Ishikawa (cell line): ENCODE results near the gene XRCC3.

Experiments used
- EGR1 ChIP-seq: IDR thresholded peaks from 2 replicates; pipeline ENCODE4 v1.6.1; 2012
- EP300 ChIP-seq: IDR thresholded peaks from 2 replicates; pipeline ENCODE4 v1.6.1; 2012; ENCODE audit warnings: borderline replicate concordance
- NFIC ChIP-seq: IDR thresholded peaks from 2 replicates; pipeline ENCODE4 v1.6.1; 2012
- RAD21 ChIP-seq: IDR thresholded peaks from 2 replicates; pipeline ENCODE4 v1.6.1; 2012; ENCODE audit warnings: low read depth
- TAF1 ChIP-seq: IDR thresholded peaks from 2 replicates; pipeline ENCODE4 v1.6.1; 2012; ENCODE audit warnings: low read depth, mild to moderate bottlenecking
- USF1 ChIP-seq: IDR thresholded peaks from 2 replicates; pipeline ENCODE4 v1.6.1; 2012
- YY1 ChIP-seq: IDR thresholded peaks from 2 replicates; pipeline ENCODE4 v1.6.1; 2012; ENCODE audit warnings: low read depth
- ZBTB7A ChIP-seq: IDR thresholded peaks from 2 replicates; pipeline ENCODE4 v1.6.1; 2012; ENCODE audit warnings: low read depth
- TF ChIP-seq, protein P1 (sequence below): IDR thresholded peaks from 2 replicates; pipeline ENCODE4 v1.6.1; 2012

DNA sequence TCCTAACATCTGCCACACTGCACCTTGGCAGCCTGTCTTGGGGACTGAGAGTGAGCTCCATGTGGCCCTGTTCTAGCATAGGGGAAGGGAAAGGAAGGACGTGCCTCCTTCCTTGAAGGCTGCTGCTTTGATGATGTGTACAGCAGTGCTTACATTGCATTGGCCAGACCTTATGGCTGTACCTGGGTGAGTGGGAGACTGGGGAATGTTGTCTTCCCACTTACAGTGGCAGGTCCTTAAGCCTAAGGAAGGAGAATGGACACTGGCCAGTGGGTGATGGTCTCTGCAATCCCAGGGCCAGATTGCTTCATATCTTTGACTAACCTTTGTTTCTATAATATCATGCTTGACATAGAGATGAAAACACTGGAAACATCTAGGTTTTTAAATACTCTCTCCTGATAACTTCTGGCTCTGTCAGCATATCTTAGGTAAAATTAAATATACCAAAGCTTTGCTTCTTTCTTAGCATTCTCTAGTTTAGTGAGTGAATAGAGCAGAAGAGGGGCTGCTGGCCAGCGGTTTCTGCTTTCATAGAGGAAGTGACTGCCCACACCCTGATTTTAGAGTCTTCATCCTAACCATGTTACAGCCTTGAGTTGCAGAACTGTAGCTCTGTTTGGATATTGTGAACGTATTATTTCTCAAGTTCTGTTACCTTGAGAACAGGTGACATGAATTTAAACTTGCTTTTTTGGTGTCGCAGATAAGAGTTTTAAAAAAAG lies 59.1 kb downstream of the XRCC3 start:
- TF ChIP-seq EGR1 = no peak
- no peak for TF ChIP-seq USF1
- TF ChIP-seq, protein P1, sequence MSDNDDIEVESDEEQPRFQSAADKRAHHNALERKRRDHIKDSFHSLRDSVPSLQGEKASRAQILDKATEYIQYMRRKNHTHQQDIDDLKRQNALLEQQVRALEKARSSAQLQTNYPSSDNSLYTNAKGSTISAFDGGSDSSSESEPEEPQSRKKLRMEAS = no peak
- no peak for TF ChIP-seq EP300
- TF ChIP-seq RAD21 = no peak
- no peak for TF ChIP-seq YY1
- TF ChIP-seq NFIC = no peak
- TF ChIP-seq TAF1 = no peak
- no peak for TF ChIP-seq ZBTB7A
